ENCODE measurements around the gene STAMBPL1. TPM values are rescaled to one million over a fixed set of nuclear protein-coding genes. Genes with fewer than 3 reads are reported as not detected.

The STAMBPL1 gene
- polyA plus RNA-seq, 1 donor from 2014 or later: 21.9 TPM

- Histone ChIP-seq H4K20me1 (ENCODE audit: insufficient read depth) (no peaks in the 10 kb centered on the region), H3K27me3 (ENCODE audit: insufficient read depth, low read depth, low read length) (no peaks in the 10 kb centered on the region), H3K4me2 (ENCODE audit: low read length) (no peak overlapping the region), H3K4me3 (ENCODE audit: low read length) (no peak overlapping the region), H3K27ac (ENCODE audit: low read length) (no peak overlapping the region), H3K36me3 (ENCODE audit: insufficient read depth, low read length) (no peaks in the 10 kb centered on the region), H3F3A (ENCODE audit: insufficient read depth, low read length, poor library complexity, severe bottlenecking) (no peaks in the 10 kb centered on the region), H3K9me2 (ENCODE audit: insufficient read depth, low read length) (no peaks in the 10 kb centered on the region), H3K9ac (ENCODE audit: low read length) (no peak overlapping the region), H3K79me2 (replicated peaks; ENCODE audit: insufficient read depth, low read length) (no peaks in the 10 kb centered on the region), H3K9me3 (ENCODE audit: low read length) (no peaks in the 10 kb centered on the region), H2AFZ (ENCODE audit: low read depth, low read length) (no peak overlapping the region)
- TF ChIP-seq EP300 (conservative IDR thresholded peaks at IDR 0.05; ENCODE audit: poor library complexity, severe bottlenecking): peak; percentile 87
- TF ChIP-seq POLR2AphosphoS5 (IDR thresholded peaks at IDR 0.05): peak; percentile 51
- TF ChIP-seq MXI1 (conservative IDR thresholded peaks at IDR 0.05; ENCODE audit: poor library complexity, severe bottlenecking): no peak
Measured at GRCh38 chr10:88961266-88961665, 81.2 kb downstream of the STAMBPL1 start.

GRCh38 chr10:88962336-88962735 lies 82.3 kb downstream of the STAMBPL1 start:
- Histone ChIP-seq H3K36me3 (ENCODE audit: insufficient read depth, low read length) (no peaks in the 10 kb centered on the region), H3K79me2 (replicated peaks; ENCODE audit: insufficient read depth, low read length) (no peaks in the 10 kb centered on the region), H3K9me2 (ENCODE audit: insufficient read depth, low read length) (no peaks in the 10 kb centered on the region), H3K27me3 (ENCODE audit: insufficient read depth, low read depth, low read length) (no peaks in the 10 kb centered on the region), H4K20me1 (ENCODE audit: insufficient read depth) (no peaks in the 10 kb centered on the region), H3K4me3 (ENCODE audit: low read length) (no peak overlapping the region), H3K9me3 (ENCODE audit: low read length) (no peaks in the 10 kb centered on the region), H3K4me2 (ENCODE audit: low read length) (no peak overlapping the region), H2AFZ (ENCODE audit: low read depth, low read length) (no peak overlapping the region), H3K9ac (ENCODE audit: low read length) (no peak overlapping the region), H3F3A (ENCODE audit: insufficient read depth, low read length, poor library complexity, severe bottlenecking) (no peaks in the 10 kb centered on the region), H3K27ac (ENCODE audit: low read length) (no peak overlapping the region)
- TF ChIP-seq CTCF (IDR thresholded peaks at IDR 0.05; ENCODE audit: poor library complexity, severe bottlenecking): no peak
- TF ChIP-seq POLR2AphosphoS5 (IDR thresholded peaks at IDR 0.05): no peak
- no peak for TF ChIP-seq REST (IDR thresholded peaks at IDR 0.05; ENCODE audit: borderline replicate concordance)
- TF ChIP-seq EZH2 (IDR thresholded peaks at IDR 0.05; ENCODE audit: borderline replicate concordance, insufficient read depth, low read length, poor library complexity, severe bottlenecking): no peak
- TF ChIP-seq TAF1 (IDR thresholded peaks at IDR 0.05; ENCODE audit: low read depth): no peak
- no peak for TF ChIP-seq SMC3 (conservative IDR thresholded peaks at IDR 0.05; ENCODE audit: poor library complexity)
- TF ChIP-seq EP300 (conservative IDR thresholded peaks at IDR 0.05; ENCODE audit: poor library complexity, severe bottlenecking): no peak
- TF ChIP-seq MXI1 (conservative IDR thresholded peaks at IDR 0.05; ENCODE audit: poor library complexity, severe bottlenecking): no peak
- TF ChIP-seq RAD21 (conservative IDR thresholded peaks at IDR 0.05): no peak

- Histone ChIP-seq H3K9me2 (ENCODE audit: insufficient read depth, low read length) (no peaks in the 10 kb centered on the region), H3F3A (ENCODE audit: insufficient read depth, low read length, poor library complexity, severe bottlenecking) (no peaks in the 10 kb centered on the region)
Measured at GRCh38 chr10:88963318-88963717, 83.3 kb downstream of the STAMBPL1 start.

More at GRCh38 chr10:88963318-88963717, 83.3 kb downstream of the STAMBPL1 start:
- no peaks in the 10 kb centered on the region for H3K27me3 ChIP-seq (ENCODE audit: insufficient read depth, low read depth, low read length)
- no peaks in the 10 kb centered on the region for H3K9me3 ChIP-seq (ENCODE audit: low read length)
- H3K4me3 ChIP-seq (ENCODE audit: low read length): no peak overlapping the region
- no peak overlapping the region for H3K9ac ChIP-seq (ENCODE audit: low read length)
- no peak overlapping the region for H3K27ac ChIP-seq (ENCODE audit: low read length)
- no peaks in the 10 kb centered on the region for H4K20me1 ChIP-seq (ENCODE audit: insufficient read depth)
- H3K36me3 ChIP-seq (ENCODE audit: insufficient read depth, low read length): no peaks in the 10 kb centered on the region
- TF ChIP-seq MXI1 (conservative IDR thresholded peaks at IDR 0.05; ENCODE audit: poor library complexity, severe bottlenecking) (no peak), RAD21 (conservative IDR thresholded peaks at IDR 0.05) (no peak), SMC3 (conservative IDR thresholded peaks at IDR 0.05; ENCODE audit: poor library complexity) (no peak), EZH2 (IDR thresholded peaks at IDR 0.05; ENCODE audit: borderline replicate concordance, insufficient read depth, low read length, poor library complexity, severe bottlenecking) (no peak), CTCF (IDR thresholded peaks at IDR 0.05; ENCODE audit: poor library complexity, severe bottlenecking) (no peak), TAF1 (IDR thresholded peaks at IDR 0.05; ENCODE audit: low read depth) (no peak), REST (IDR thresholded peaks at IDR 0.05; ENCODE audit: borderline replicate concordance) (no peak), EP300 (conservative IDR thresholded peaks at IDR 0.05; ENCODE audit: poor library complexity, severe bottlenecking) (no peak), POLR2AphosphoS5 (IDR thresholded peaks at IDR 0.05) (no peak)
- no peak overlapping the region for H3K4me2 ChIP-seq (ENCODE audit: low read length)
- no peaks in the 10 kb centered on the region for H3K79me2 ChIP-seq (replicated peaks; ENCODE audit: insufficient read depth, low read length)
- H2AFZ ChIP-seq (ENCODE audit: low read depth, low read length): no peak overlapping the region

Measured in neural cell (in vitro differentiated cells).